Neural cell (in vitro differentiated cells): ENCODE results near the gene DNAJB6. TPM values are rescaled to one million over a fixed set of nuclear protein-coding genes. Genes with fewer than 3 reads are reported as not detected.
A peak's percentile ranks its signal among the peaks of the same experiment; 100 is the strongest.

ENCODE experiments used
- H2AFZ ChIP-seq: fragments of 200-600, 300-800 bp; sonication (generic), shearing (Covaris generic); 2 replicates; pipeline ENCODE4 v1.6.0; 2014; ENCODE audit warnings: low read depth, mild to moderate bottlenecking, antibody characterized with exemption, low read length, moderate library complexity
- H3F3A ChIP-seq: fragments of 200-600 bp; shearing (Covaris generic); 2 replicates; pipeline ENCODE4 v1.6.1; 2016; ENCODE audit warnings: mild to moderate bottlenecking, moderate library complexity, mixed read lengths, antibody characterized with exemption, low read length; ENCODE audit not compliant: insufficient read depth, poor library complexity, severe bottlenecking
- H3K27ac ChIP-seq: fragments of 200-600, 300-800 bp; sonication (generic), shearing (Covaris generic); 2 replicates; pipeline ENCODE4 v1.5.1; 2014; ENCODE audit warnings: mild to moderate bottlenecking, low read length, moderate library complexity
- H3K27me3 ChIP-seq: fragments of 300-800, 200-600 bp; sonication (generic), shearing (Covaris generic); 2 replicates; pipeline ENCODE4 v1.6.0; 2014; ENCODE audit warnings: mild to moderate bottlenecking, low read depth, low read length, moderate library complexity; ENCODE audit not compliant: insufficient read depth
- H3K36me3 ChIP-seq: fragments of 300-800, 200-600 bp; sonication (generic), shearing (Covaris generic); 2 replicates; pipeline ENCODE4 v1.5.1; 2014; ENCODE audit warnings: mild to moderate bottlenecking, antibody characterized with exemption, low read length, moderate library complexity; ENCODE audit not compliant: insufficient read depth
- H3K4me2 ChIP-seq: fragments of 300-800, 200-600 bp; sonication (generic), shearing (Covaris generic); 2 replicates; pipeline ENCODE4 v1.6.0; 2014; ENCODE audit warnings: mild to moderate bottlenecking, low read length
- H3K4me3 ChIP-seq: fragments of 300-800, 200-600 bp; sonication (generic), shearing (Covaris generic); 2 replicates; pipeline ENCODE4 v1.5.1; 2014; ENCODE audit warnings: mild to moderate bottlenecking, low read length, moderate library complexity
- H3K79me2 ChIP-seq: fragments of 200-600 bp; shearing (Covaris generic); replicated peaks from 2 replicates; pipeline ENCODE4 v1.6.0; 2014; ENCODE audit warnings: mild to moderate bottlenecking, low read length, moderate library complexity; ENCODE audit not compliant: insufficient read depth
- H3K9ac ChIP-seq: fragments of 300-800, 200-600 bp; sonication (generic), shearing (Covaris generic); 2 replicates; pipeline ENCODE4 v1.6.1; 2016; ENCODE audit warnings: mild to moderate bottlenecking, low read length, mixed read lengths
- H3K9me2 ChIP-seq: fragments of 200-600 bp; shearing (Covaris generic); 2 replicates; pipeline ENCODE4 v1.6.1; 2016; ENCODE audit warnings: mild to moderate bottlenecking, low read length, mixed read lengths; ENCODE audit not compliant: insufficient read depth
- H3K9me3 ChIP-seq: fragments of 200-600, 300-800 bp; sonication (generic), shearing (Covaris generic); 2 replicates; pipeline ENCODE4 v1.6.1; 2016; ENCODE audit warnings: mild to moderate bottlenecking, mixed run types, low read length, moderate library complexity, mixed read lengths
- H4K20me1 ChIP-seq: fragments of 200-600 bp; shearing (Covaris generic); 2 replicates; pipeline ENCODE4 v1.6.1; 2016; ENCODE audit warnings: mild to moderate bottlenecking, mixed run types; ENCODE audit not compliant: insufficient read depth
- EP300 ChIP-seq: fragments of 450-650 bp; conservative IDR thresholded peaks from 2 replicates; pipeline ENCODE4 v1.6.1; 2014; ENCODE audit warnings: antibody characterized with exemption, mild to moderate bottlenecking, moderate library complexity; ENCODE audit not compliant: poor library complexity, severe bottlenecking
- EZH2 ChIP-seq: fragments of 200-600, 300-800 bp; shearing (Covaris generic), sonication (generic); IDR thresholded peaks from 2 replicates; pipeline ENCODE4 v1.6.1; 2014; ENCODE audit warnings: antibody characterized with exemption, low read length, borderline replicate concordance, mild to moderate bottlenecking; ENCODE audit not compliant: insufficient read depth, poor library complexity, severe bottlenecking
- MXI1 ChIP-seq: fragments of 450-650 bp; conservative IDR thresholded peaks from 2 replicates; pipeline ENCODE4 v1.6.1; 2014; ENCODE audit warnings: antibody characterized with exemption, mild to moderate bottlenecking; ENCODE audit not compliant: poor library complexity, severe bottlenecking
- POLR2AphosphoS5 ChIP-seq: IDR thresholded peaks from 2 replicates; pipeline ENCODE4 v1.6.1; 2012
- RAD21 ChIP-seq: fragments of 450-650 bp; conservative IDR thresholded peaks from 2 replicates; pipeline ENCODE4 v1.6.1; 2014; ENCODE audit warnings: antibody characterized with exemption, mild to moderate bottlenecking, moderate library complexity
- SMC3 ChIP-seq: fragments of 450-650 bp; conservative IDR thresholded peaks from 2 replicates; pipeline ENCODE4 v1.6.1; 2014; ENCODE audit warnings: antibody characterized with exemption, mild to moderate bottlenecking, moderate library complexity; ENCODE audit not compliant: poor library complexity
- TAF1 ChIP-seq: IDR thresholded peaks from 2 replicates; pipeline ENCODE4 v1.6.1; 2012; ENCODE audit warnings: low read depth
- polyA minus RNA-seq: library from RNA; depleted of rRNA, polyadenylated mRNA; stranded (reverse); fragments of >200 nt; gene quantifications from 2 replicates; pipeline ENCODE4 v1.2.3, GENCODE V29; 2014
- polyA plus RNA-seq: library from polyadenylated mRNA; depleted of rRNA; stranded (reverse); fragments of >200 nt; gene quantifications from 2 replicates; pipeline ENCODE4 v1.2.3, GENCODE V29; 2014
- TF ChIP-seq, protein P1 (sequence below): fragments of 450-650 bp; IDR thresholded peaks from 2 replicates; pipeline ENCODE4 v1.5.1; 2014; ENCODE audit warnings: antibody characterized with exemption, mild to moderate bottlenecking, moderate library complexity; ENCODE audit not compliant: poor library complexity, severe bottlenecking
- TF ChIP-seq, protein P2 (sequence below): IDR thresholded peaks from 2 replicates; pipeline ENCODE4 v1.6.1; 2012; ENCODE audit warnings: borderline replicate concordance

DNAJB6 gene
- polyA plus RNA-seq (427 and 466 TPM in 2 replicates), polyA minus RNA-seq (173 and 214 TPM in 2 replicates)

DNA sequence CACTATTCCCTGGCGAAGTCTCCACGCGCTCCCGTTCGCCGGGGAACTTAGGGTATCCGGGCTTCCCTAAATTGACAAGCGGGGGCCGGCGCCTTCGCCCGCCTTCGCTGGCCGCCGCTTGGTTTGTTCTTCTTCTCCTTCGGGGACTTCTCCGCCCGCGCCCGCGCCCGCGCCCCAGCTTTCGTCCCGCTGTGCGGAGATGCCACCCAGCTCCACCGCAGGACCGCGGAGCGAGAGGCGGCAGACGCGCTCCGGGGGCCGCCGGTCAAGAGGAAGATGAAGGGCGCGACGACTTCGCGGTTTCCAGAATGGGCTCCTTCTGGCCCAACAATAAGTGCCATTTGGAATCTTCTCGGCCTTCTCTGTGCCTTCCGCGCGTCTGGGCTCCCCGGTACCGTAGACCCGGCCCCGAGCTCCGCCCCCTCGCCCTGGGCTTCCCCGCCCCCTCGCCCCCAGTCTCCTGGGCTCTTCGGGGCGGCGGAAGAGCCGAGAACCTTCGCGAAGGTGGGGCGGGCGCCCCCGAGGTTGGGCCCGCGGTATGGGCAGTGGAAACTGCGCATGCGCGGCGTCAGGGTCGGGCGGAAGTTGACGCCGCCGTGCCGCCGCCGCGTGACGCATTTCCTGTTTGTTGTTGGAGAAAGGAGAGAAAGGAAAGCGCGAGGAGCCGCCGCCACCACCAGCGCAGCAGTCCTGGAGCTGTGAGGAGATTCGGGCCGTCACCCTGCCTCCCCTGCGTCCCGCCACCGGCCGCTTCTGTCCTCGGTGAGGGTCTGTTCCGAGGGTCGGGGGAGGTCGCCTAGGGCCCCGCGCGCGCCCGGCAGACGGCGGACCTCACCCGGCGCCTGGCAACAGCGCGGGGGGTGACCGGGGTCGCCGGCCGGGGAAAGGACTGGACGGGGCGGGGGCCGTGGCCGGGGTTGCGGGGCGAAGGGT lies at the start of gene DNAJB6:
Gene DNAJB6, plus strand, starts transcription at position 622 of the 933 bp plus-strand sequence. CDS start 21,569 bp downstream, outside the sequence.
- Histone ChIP-seq H3K4me3 (peak within 1 kb of the TSS; percentile 71), H4K20me1 (peaks cover 18% of the 10 kb centered on the region), H3K9me3 (no peaks in the 10 kb centered on the region), H3K4me2 (peak within 1 kb of the TSS; percentile 54), H2AFZ (peak within 1 kb of the TSS; percentile 99), H3K27me3 (no peaks in the 10 kb centered on the region), H3F3A (no peaks in the 10 kb centered on the region), H3K36me3 (no peaks in the 10 kb centered on the region), H3K27ac (peak within 1 kb of the TSS; percentile 83), H3K9me2 (no peaks in the 10 kb centered on the region), H3K9ac (peak within 1 kb of the TSS; percentile 76), H3K79me2 (peaks cover 41% of the 10 kb centered on the region)
- TF ChIP-seq, protein P1, sequence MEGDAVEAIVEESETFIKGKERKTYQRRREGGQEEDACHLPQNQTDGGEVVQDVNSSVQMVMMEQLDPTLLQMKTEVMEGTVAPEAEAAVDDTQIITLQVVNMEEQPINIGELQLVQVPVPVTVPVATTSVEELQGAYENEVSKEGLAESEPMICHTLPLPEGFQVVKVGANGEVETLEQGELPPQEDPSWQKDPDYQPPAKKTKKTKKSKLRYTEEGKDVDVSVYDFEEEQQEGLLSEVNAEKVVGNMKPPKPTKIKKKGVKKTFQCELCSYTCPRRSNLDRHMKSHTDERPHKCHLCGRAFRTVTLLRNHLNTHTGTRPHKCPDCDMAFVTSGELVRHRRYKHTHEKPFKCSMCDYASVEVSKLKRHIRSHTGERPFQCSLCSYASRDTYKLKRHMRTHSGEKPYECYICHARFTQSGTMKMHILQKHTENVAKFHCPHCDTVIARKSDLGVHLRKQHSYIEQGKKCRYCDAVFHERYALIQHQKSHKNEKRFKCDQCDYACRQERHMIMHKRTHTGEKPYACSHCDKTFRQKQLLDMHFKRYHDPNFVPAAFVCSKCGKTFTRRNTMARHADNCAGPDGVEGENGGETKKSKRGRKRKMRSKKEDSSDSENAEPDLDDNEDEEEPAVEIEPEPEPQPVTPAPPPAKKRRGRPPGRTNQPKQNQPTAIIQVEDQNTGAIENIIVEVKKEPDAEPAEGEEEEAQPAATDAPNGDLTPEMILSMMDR, result no peak
- peak; percentile 53 for TF ChIP-seq EP300
- no peak for TF ChIP-seq RAD21
- TF ChIP-seq SMC3, result peak; percentile 22
- TF ChIP-seq POLR2AphosphoS5, result peak; percentile 85
- peak; percentile 58 for TF ChIP-seq TAF1
- no peak for TF ChIP-seq EZH2
- TF ChIP-seq, protein P2, sequence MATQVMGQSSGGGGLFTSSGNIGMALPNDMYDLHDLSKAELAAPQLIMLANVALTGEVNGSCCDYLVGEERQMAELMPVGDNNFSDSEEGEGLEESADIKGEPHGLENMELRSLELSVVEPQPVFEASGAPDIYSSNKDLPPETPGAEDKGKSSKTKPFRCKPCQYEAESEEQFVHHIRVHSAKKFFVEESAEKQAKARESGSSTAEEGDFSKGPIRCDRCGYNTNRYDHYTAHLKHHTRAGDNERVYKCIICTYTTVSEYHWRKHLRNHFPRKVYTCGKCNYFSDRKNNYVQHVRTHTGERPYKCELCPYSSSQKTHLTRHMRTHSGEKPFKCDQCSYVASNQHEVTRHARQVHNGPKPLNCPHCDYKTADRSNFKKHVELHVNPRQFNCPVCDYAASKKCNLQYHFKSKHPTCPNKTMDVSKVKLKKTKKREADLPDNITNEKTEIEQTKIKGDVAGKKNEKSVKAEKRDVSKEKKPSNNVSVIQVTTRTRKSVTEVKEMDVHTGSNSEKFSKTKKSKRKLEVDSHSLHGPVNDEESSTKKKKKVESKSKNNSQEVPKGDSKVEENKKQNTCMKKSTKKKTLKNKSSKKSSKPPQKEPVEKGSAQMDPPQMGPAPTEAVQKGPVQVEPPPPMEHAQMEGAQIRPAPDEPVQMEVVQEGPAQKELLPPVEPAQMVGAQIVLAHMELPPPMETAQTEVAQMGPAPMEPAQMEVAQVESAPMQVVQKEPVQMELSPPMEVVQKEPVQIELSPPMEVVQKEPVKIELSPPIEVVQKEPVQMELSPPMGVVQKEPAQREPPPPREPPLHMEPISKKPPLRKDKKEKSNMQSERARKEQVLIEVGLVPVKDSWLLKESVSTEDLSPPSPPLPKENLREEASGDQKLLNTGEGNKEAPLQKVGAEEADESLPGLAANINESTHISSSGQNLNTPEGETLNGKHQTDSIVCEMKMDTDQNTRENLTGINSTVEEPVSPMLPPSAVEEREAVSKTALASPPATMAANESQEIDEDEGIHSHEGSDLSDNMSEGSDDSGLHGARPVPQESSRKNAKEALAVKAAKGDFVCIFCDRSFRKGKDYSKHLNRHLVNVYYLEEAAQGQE, result peak; percentile 52
- TF ChIP-seq MXI1, result peak; percentile 54

DNA sequence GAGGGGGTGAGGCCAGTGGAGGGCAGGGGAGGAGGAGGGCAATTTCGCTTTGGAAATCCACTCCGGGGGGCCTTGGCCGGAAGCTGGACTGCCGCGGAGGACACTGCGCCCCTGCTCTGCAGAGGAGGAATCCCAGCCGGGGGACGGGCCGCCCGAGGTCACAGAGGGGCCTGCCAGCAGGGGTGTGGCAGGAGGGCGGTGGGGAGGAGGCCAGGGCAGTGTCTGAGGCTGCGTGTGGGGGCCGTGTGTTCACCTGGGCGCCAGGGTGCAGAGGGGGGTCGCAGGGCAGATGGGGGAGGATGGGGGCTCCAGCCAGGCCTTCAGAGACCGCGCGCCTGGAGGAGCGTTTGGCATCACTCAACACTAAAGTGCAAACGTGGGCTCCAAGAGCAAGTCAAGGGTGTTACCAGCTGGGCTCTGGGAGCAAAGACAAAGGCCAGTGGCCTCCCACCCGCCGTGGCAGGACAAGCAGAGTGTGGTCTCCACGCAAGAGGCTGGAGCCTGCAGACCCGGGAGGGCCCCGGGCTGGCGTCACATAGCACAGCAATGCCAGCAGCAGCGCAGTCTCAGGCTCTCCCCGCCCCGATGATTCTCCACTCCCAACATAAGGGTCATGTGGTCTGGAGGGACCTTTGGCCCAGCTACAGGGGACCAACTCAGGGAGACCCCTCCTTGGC lies 45.3 kb upstream of the DNAJB6 start:
- Histone ChIP-seq H3K9me3 (no peaks in the 10 kb centered on the region), H4K20me1 (no peaks in the 10 kb centered on the region), H3K79me2 (no peaks in the 10 kb centered on the region), H3K4me2 (no peak overlapping the region), H2AFZ (no peak overlapping the region), H3F3A (no peaks in the 10 kb centered on the region), H3K36me3 (no peaks in the 10 kb centered on the region), H3K9me2 (no peaks in the 10 kb centered on the region), H3K9ac (no peak overlapping the region), H3K27me3 (no peaks in the 10 kb centered on the region), H3K27ac (no peak overlapping the region), H3K4me3 (no peak overlapping the region)
- no peak for TF ChIP-seq SMC3
